AG09309 (cell line): ENCODE results near the gene KLF9.

Source experiments
- DNase-seq: peaks from one replicate; pipeline ENCODE4 v3.0.0-alpha.2; 2010; ENCODE audit warnings: low read depth
- H3K4me3 ChIP-seq: 2 replicates; pipeline ENCODE4 v1.5.1; 2011; ENCODE audit warnings: mild to moderate bottlenecking, low read depth, low read length, moderate library complexity; ENCODE audit not compliant: control insufficient read depth
- TF ChIP-seq, protein P1 (sequence below): IDR thresholded peaks from 2 replicates; pipeline ENCODE4 v1.5.1; 2011; ENCODE audit warnings: mild to moderate bottlenecking, low read depth, low read length, inconsistent platforms; ENCODE audit not compliant: insufficient read depth, control insufficient read depth; ENCODE audit errors: missing control alignments

KLF9 gene

DNA sequence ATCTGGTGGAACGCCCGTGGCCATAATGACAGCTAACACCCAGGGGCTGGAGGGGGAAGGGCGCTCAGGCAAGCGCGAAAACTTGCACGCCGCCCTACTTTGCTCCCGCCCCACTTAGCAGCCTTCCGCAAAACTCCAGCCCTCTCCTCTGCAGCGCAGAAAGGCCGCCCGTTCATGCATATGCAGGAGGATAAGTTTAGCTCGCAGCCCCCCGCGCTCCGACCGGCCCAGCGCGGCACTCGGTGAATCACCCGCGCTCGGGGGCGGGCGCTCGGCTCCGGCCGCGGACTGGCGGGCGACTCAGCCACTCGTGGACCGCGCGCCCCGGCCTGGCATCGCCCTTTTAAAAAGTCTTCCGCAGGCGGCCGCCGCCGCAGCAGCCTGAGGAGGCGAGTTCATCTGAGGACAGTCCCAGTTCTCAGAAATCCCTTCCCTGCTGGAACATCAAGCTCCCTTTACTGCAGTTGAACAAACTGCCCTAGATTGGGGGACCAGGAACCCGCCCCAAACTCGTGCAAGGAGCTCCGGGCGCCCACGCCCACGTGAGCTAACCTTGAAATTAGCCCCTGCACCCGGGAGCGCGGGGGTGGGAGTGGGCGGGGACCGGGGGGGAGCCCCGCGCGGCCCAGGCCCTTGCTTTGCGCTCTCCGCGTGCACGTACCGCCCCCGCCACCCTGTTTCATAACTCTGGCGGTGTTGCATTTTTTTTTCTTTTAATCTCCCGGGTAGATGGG is 4.5 kb upstream of the KLF9 start:
- TF ChIP-seq, protein P1, sequence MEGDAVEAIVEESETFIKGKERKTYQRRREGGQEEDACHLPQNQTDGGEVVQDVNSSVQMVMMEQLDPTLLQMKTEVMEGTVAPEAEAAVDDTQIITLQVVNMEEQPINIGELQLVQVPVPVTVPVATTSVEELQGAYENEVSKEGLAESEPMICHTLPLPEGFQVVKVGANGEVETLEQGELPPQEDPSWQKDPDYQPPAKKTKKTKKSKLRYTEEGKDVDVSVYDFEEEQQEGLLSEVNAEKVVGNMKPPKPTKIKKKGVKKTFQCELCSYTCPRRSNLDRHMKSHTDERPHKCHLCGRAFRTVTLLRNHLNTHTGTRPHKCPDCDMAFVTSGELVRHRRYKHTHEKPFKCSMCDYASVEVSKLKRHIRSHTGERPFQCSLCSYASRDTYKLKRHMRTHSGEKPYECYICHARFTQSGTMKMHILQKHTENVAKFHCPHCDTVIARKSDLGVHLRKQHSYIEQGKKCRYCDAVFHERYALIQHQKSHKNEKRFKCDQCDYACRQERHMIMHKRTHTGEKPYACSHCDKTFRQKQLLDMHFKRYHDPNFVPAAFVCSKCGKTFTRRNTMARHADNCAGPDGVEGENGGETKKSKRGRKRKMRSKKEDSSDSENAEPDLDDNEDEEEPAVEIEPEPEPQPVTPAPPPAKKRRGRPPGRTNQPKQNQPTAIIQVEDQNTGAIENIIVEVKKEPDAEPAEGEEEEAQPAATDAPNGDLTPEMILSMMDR = no peak
- DNase-seq = peak; percentile 96
- H3K4me3 ChIP-seq = peak overlapping the region; percentile 46

DNA sequence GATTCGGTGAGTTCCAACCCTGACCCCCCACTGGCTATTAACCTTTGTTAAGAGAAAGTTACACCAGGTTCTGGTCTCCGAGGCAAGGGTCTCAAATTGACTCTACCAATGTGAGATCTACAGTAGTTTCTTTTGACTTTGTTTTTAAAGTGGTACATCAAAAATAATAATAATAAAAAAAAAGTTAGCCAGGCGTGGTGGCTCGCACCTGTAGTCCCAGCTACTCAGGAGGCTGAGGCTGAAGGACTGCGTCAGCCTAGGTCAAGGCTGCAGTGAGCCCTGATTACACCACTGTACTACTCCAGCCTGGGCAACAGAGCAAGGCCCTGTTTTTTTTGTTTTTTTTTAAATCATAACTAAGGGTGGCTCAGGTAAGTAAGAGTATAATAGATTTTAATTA is 1.0 kb upstream of the KLF9 start:
- H3K4me3 ChIP-seq = no peak overlapping the region
- DNase-seq = no peak
- TF ChIP-seq, protein P1 = no peak

DNA sequence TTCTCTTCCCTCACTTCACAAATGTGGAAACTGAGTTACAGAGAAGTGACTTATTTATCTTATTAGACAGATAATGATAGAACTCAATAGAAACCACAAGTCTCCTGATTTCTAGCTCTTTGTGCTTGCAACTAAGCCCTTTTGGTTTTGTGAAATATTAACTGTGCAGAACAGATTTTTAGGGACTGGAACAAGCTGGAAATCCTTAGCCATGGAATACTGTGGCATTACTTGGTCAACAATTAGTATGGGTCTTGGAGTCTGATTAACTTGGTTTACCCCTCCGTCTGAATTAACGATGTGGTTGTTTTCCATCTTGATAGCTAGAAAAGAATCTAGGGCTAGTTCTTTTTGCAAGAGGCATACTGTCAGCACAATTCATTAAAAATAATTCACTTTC is 584 bp upstream of the KLF9 start:
- H3K4me3 ChIP-seq = no peak overlapping the region
- no peak for DNase-seq
- TF ChIP-seq, protein P1 = no peak

DNA sequence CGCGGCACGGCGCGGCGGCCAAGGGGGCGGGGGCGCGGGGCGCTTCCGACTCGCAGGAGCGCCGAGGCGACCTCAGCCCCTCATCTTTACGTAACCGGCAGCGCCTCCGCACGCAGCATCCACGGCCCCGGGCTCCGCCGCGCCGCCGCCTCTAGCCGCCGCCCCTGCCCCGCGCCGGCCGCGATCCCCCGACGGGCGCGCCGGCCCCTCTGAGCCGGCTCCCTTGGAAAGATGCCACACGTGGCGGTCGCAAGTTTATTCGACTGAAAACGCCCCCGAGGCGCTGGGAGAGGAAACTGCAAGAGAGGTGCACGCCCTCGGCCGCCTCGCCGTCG is 1.0 kb downstream of the KLF9 start:
- H3K4me3 ChIP-seq = peak overlapping the region; percentile 94
- no peak for DNase-seq
- TF ChIP-seq, protein P1 = no peak

DNA sequence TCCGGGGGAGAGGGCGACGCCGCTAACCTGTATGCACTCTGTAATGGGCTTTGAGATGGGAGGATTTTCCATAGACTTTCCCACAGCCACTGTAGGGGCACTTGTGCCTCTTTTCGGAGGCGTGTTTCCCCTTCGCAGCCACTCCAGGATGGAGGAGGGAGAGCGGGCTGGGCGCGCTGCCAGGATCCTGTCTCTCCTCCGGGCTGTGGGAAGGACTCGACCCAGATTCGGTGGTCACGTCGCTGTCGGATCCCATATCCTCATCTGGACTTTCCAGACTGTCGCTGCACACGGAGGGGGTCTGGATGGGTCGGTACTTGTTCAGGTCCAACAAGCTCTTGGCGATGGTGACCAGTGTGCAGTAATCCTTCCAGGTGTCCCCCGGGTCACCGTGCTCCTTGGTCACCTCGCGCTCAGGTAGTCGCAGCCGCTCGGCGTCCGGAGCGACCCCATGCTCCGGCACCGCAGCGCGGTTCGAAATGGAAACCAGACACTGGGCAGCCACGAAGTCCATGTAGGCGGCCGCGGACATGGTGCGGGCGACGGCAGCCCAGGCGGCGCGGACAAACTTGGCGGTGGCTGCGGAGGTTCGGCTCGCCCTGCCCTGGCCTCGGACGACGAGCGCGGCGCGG is 1.5 kb downstream of the KLF9 start:
- peak overlapping the region; percentile 94 for H3K4me3 ChIP-seq
- no peak for DNase-seq
- TF ChIP-seq, protein P1 = no peak

DNA sequence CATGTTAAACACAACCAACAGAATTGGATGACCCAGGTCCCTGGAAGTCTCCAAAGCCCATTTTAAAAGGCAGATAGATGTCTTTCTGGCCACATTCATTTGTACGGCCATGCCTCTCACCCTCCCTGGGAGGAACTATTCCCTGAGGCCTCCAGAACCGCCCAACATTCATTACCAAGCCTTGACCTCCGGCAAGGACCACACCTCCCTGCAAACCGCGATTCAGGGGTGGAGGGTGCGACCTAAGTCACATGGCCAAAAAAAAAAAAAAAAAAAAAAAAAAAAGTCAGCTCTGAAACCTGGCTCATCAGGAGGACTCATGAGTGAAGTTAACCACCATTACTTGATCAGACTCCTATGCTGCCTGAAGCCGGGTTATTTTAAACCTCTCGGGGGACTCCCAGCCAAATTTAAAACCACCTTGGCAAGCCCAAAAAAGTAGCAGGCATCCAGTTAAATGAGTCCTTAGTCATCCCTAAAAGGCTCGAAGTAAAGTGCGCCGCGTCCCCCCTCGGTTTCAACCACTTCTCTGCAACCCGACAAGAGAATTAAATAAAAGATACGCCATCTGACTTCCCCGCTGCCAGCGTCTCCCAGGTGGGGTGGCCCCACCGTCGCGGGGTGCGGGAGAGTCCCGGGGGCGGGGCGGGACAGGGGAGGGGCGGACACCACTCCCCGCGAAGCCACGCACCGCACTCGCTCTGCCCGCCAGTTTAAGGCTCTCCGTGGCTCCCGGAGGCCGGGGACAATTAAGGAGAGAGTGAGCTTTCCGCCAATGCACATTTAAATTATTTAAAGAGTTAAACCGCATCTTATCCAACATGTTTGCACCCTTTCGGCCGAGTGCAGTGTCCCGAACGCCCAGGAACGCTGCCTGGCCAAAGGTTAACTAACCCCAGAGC is 2.3 kb downstream of the KLF9 start:
- no peak for DNase-seq
- peak overlapping the region; percentile 94 for H3K4me3 ChIP-seq
- TF ChIP-seq, protein P1 = no peak
